ENCODE data around the gene CTIF.

DNA sequence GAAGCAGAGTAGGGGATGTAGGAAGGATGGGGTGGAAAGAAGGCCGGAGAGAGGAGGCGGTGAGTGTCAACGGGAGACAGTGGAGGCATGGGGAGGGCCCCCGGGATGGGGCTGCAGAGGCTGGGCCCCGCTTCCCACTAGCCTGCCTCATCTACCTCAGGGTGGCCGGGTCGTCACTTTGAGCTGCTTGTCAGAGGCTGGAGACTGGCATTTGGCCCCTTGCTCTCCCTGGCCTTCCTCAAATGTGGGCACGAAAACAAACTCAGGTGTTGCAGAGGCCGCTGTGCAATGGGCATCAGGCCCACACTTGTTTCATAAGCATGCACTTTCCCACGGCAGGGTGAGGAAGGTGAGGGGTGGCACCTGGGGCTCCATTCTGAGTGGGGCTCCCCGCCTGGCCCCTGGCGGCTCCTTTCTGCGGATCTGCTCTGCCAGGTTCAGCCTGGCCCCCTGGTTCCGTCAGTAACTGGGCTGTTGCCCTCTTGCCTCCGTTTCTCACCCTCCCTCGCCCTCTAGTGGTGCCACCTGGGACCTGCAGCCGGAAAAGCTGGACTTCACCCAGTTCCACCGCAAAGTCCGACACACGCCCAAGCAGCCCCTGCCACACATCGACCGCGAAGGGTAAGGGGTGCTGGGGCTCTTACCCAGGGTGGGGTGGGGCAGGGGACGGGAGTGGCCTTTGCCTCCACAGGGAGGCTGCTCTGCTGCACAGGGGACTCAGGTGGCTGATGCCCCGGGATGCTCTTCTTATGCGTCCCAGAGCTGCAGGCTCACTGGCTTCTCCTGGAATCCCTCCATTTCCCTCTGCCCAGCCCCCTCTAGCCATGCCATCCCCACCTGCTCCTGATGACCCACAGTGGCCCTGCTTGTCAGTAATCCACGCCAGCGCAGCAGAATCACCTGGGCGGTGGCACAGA, 125.4 kb downstream of the CTIF start:
- TF ChIP-seq TAF1 (IDR thresholded peaks at IDR 0.05; ENCODE audit: borderline replicate concordance, low read depth, low read length) (no peak), POLR2A (IDR thresholded peaks at IDR 0.05; ENCODE audit: low read depth, low read length) (no peak), POLR2AphosphoS5 (IDR thresholded peaks at IDR 0.05; ENCODE audit: low read depth, low read length) (no peak)
